D721Med (cell line): Measurements from ENCODE around the gene CACNB2.

ENCODE experiments used
- DNase-seq: peaks from one replicate; pipeline ENCODE4 v3.0.0; 2011; ENCODE audit warnings: low spot score; ENCODE audit not compliant: insufficient read length
- FAIRE-seq: peaks from 2 replicates; lab custom pipeline; 2011; peaks lifted over from hg19 to GRCh38; lab: Jason Lieb, UNC
- TF ChIP-seq, protein P1 (sequence below): IDR thresholded peaks from 2 replicates; pipeline ENCODE4 v1.5.1; 2012; ENCODE audit warnings: mild to moderate bottlenecking, control low read depth; ENCODE audit not compliant: insufficient read depth; ENCODE audit errors: missing control alignments

CACNB2 gene

GRCh38 chr10:18254692-18255091 is 114.5 kb downstream of the CACNB2 start:
- TF ChIP-seq, protein P1, sequence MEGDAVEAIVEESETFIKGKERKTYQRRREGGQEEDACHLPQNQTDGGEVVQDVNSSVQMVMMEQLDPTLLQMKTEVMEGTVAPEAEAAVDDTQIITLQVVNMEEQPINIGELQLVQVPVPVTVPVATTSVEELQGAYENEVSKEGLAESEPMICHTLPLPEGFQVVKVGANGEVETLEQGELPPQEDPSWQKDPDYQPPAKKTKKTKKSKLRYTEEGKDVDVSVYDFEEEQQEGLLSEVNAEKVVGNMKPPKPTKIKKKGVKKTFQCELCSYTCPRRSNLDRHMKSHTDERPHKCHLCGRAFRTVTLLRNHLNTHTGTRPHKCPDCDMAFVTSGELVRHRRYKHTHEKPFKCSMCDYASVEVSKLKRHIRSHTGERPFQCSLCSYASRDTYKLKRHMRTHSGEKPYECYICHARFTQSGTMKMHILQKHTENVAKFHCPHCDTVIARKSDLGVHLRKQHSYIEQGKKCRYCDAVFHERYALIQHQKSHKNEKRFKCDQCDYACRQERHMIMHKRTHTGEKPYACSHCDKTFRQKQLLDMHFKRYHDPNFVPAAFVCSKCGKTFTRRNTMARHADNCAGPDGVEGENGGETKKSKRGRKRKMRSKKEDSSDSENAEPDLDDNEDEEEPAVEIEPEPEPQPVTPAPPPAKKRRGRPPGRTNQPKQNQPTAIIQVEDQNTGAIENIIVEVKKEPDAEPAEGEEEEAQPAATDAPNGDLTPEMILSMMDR: no peak
- FAIRE-seq (no peak), DNase-seq (no peak)

DNA sequence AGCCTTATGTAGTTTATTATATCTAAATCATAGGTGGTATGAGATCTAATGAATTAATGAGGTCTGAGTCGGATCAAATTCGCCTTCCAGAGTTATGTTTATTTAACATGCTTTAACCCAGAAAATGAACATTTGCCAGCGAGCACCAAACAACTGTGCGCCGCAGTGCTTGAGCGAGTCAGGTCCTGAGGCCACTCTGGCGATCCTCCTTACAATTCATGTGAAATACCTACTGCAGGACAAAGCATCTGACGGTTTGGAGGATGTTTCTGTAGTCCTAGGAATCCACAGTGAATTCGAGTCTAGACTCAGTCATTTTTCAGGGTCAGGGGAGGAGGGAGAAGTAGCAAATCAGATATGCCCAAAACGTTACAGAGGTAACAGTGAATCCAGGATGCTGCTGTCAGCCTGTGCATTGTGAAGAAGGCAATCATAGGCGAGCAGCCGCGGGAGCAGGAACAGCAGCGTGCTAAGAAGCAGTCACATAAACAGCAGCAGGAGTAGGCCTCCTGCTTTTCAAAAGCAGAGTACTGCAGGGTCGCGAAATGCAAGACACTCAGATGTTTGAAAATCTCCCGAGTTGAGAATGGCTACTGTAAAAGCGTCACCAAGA is 120.2 kb downstream of the CACNB2 start:
- no peak for FAIRE-seq
- no peak for DNase-seq
- TF ChIP-seq, protein P1: no peak

- FAIRE-seq (no peak), DNase-seq (no peak)
- TF ChIP-seq, protein P1: no peak
These were observed 120.9 kb downstream of the CACNB2 start for GRCh38 chr10:18261063-18261610.

- TF ChIP-seq, protein P1: no peak
- no peak for FAIRE-seq
- DNase-seq: no peak
These were observed 121.6 kb downstream of the CACNB2 start for GRCh38 chr10:18261768-18262231.

DNA sequence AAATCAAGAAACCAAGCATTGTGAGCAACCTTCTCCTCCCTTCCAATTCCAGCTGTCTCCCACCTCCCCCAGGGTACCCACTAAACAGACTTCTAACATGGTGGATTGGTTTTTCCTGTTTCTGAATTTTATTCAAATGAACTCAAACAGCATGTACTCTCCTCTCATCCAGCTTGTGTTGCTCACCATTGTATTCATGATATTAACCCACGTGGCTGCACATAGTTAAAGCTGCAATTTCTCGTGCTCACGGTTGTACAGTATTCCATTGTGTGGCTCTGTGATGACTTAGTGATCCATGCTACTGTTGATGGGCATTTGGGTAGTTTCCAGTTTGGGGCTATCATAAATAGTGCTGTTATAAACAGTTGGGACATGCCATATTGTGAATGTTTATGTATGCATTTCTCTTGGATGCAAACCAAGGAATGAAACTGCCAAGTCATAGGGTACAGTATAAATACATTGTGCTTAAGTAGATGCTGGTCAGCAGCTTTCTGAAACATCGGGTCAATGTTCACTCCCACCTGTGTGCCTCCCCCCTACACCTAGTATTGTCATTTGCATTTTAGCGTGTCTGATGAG is 124.3 kb downstream of the CACNB2 start:
- DNase-seq: no peak
- no peak for FAIRE-seq
- TF ChIP-seq, protein P1: no peak

GRCh38 chr10:18268005-18268404 is 127.8 kb downstream of the CACNB2 start:
- FAIRE-seq: no peak
- no peak for DNase-seq
- TF ChIP-seq, protein P1: no peak

- no peak for FAIRE-seq
- no peak for DNase-seq
- TF ChIP-seq, protein P1: no peak
These were observed 131.3 kb downstream of the CACNB2 start for GRCh38 chr10:18271491-18271890.
